AG04450 (cell line): Measurements from ENCODE around the gene CDCA7L. TPM values are rescaled to one million over a fixed set of nuclear protein-coding genes. Genes with fewer than 3 reads are reported as not detected.

ENCODE experiments used
- CTCF ChIA-PET: fragments of 300-600, 350-600 bp; formaldehyde crosslinking; extraction: SDS; loops from one replicate; lab custom pipeline; 2022; ENCODE audit warnings: antibody characterized with exemption, inconsistent platforms; lab: Charles Lee
- POLR2A ChIA-PET: fragments of 350-600 bp; formaldehyde crosslinking; extraction: SDS; loops from one replicate; lab custom pipeline; 2021; ENCODE audit warnings: antibody characterized with exemption, inconsistent platforms; lab: Yijun Ruan, JAX
- DNase-seq: peaks from one replicate; pipeline ENCODE4 v3.0.0-alpha.2; 2011; ENCODE audit warnings: low read depth, low spot score
- H3K27ac ChIP-seq: one replicate; pipeline ENCODE4 v1.5.1; 2012; ENCODE audit warnings: low read depth, low read length, control low read depth
- H3K27me3 ChIP-seq: one replicate; pipeline ENCODE4 v1.6.0; 2012; ENCODE audit warnings: low read length; ENCODE audit not compliant: control insufficient read depth, insufficient read depth
- H3K4me3 ChIP-seq: 2 replicates; pipeline ENCODE4 v1.5.1; 2011; ENCODE audit warnings: mild to moderate bottlenecking, low read depth, low read length, control low read depth
- H3K9me3 ChIP-seq: 2 replicates; pipeline ENCODE4 v1.5.1; 2012; ENCODE audit warnings: low read length; ENCODE audit not compliant: control insufficient read depth, insufficient read depth
- CTCF ChIP-seq: IDR thresholded peaks from 2 replicates; pipeline ENCODE4 v1.5.1; 2011; ENCODE audit warnings: low read depth, low read length, control low read depth, inconsistent platforms
- polyA plus RNA-seq: library from polyadenylated mRNA; depleted of rRNA; stranded (reverse); fragments of >200 nt; gene quantifications from 2 replicates; pipeline ENCODE4 v1.2.3, GENCODE V29; 2011

Gene CDCA7L
- polyA plus RNA-seq, 1 experiment: 28.1 TPM

- ChIA-PET POLR2A (no interaction called here), CTCF (no interaction called here)
These were observed 13.7 kb upstream of the CDCA7L start for GRCh38 chr7:21959387-21959776.

GRCh38 chr7:21953781-21954180 lies 8.1 kb upstream of the CDCA7L start:
- H3K9me3 ChIP-seq: no peaks in the 10 kb centered on the region
- ChIA-PET POLR2A (interaction anchor here (1.9 kb wide), 1 partner anchor 8 kb away, joined by 11 read pairs; the partner anchor contains the start of gene CDCA7L), CTCF (interaction anchor here (1.8 kb wide), 1 partner anchor 129 kb away, joined by 8 read pairs; no protein-coding TSS in a partner anchor)
- H3K4me3 ChIP-seq: no peak overlapping the region
- DNase-seq: no peak
- no peak overlapping the region for H3K27ac ChIP-seq
- TF ChIP-seq CTCF: no peak
- H3K27me3 ChIP-seq: no peaks in the 10 kb centered on the region

More at GRCh38 chr7:21959387-21959776, 13.7 kb upstream of the CDCA7L start:
- H3K4me3 ChIP-seq: no peak overlapping the region
- H3K9me3 ChIP-seq: no peaks in the 10 kb centered on the region
- DNase-seq: no peak
- TF ChIP-seq CTCF: no peak
- no peaks in the 10 kb centered on the region for H3K27me3 ChIP-seq
- no peak overlapping the region for H3K27ac ChIP-seq

- no peaks in the 10 kb centered on the region for H3K9me3 ChIP-seq
- ChIA-PET CTCF (no interaction called here), POLR2A (no interaction called here)
- H3K27ac ChIP-seq: no peak overlapping the region
- TF ChIP-seq CTCF: no peak
- no peak for DNase-seq
- no peaks in the 10 kb centered on the region for H3K27me3 ChIP-seq
- H3K4me3 ChIP-seq: no peak overlapping the region
These were observed 3.3 kb upstream of the CDCA7L start for GRCh38 chr7:21948887-21949540.

- POLR2A ChIA-PET: no interaction called here
- CTCF ChIA-PET: no interaction called here
These were observed 2.7 kb upstream of the CDCA7L start for GRCh38 chr7:21948364-21948763.

More at GRCh38 chr7:21948364-21948763, 2.7 kb upstream of the CDCA7L start:
- Histone ChIP-seq H3K9me3 (no peaks in the 10 kb centered on the region), H3K27ac (no peak overlapping the region), H3K27me3 (no peaks in the 10 kb centered on the region), H3K4me3 (no peak overlapping the region)
- no peak for TF ChIP-seq CTCF
- no peak for DNase-seq
